Testis (tissue), 3 donors: ENCODE measurements around the gene ACOX2. TPM values are rescaled to one million over a fixed set of nuclear protein-coding genes. Genes with fewer than 3 reads are reported as not detected.

Source experiments
- DNase-seq: peaks from one replicate; pipeline ENCODE4 v3.0.0-alpha.2; 2019
- H3K27ac ChIP-seq, 2 donors: fragments of 200-600 bp; sonication (generic); one replicate each; pipeline ENCODE4 v1.5.1; 2019
- H3K27me3 ChIP-seq: fragments of 200-600 bp; sonication (generic); one replicate; pipeline ENCODE4 v1.5.1; 2019
- H3K36me3 ChIP-seq: fragments of 200-600 bp; sonication (generic); one replicate; pipeline ENCODE4 v1.5.1; 2017; ENCODE audit warnings: low read depth; ENCODE audit errors: missing control alignments
- H3K4me1 ChIP-seq: fragments of 200-600 bp; sonication (generic); one replicate; pipeline ENCODE4 v1.5.1; 2019
- H3K4me3 ChIP-seq, 2 donors: fragments of 200-600 bp; sonication (generic); one replicate each; pipeline ENCODE4 v1.5.1; 2017 to 2019
- H3K9me3 ChIP-seq: fragments of 200-600 bp; sonication (generic); one replicate; pipeline ENCODE4 v1.5.1; 2017
- POLR2A ChIP-seq: fragments of 450-650 bp; IDR thresholded peaks from one replicate; pipeline ENCODE4 v1.6.1; 2017; ENCODE audit warnings: antibody characterized with exemption, mild to moderate bottlenecking, moderate library complexity
- WGBS, 2 donors: methylation state at CpG; one replicate each; pipeline ENCODE4 v1.1.5; 2018; 5-methylcytosine and 5-hydroxymethylcytosine counted together
- intact Hi-C: fragments of 100-400 bp; cut with DNase I; formaldehyde crosslinking; loops from one replicate; pipeline ENCODE4 v1.15.1; 2023; ENCODE audit warnings: low total_unique reads
- polyA plus RNA-seq: library from polyadenylated mRNA; stranded (reverse); fragments of 350-450 nt; fragmentation: Illumina TruSeq; extraction: RNeasy Lipid Tissue Mini Kit (QIAGEN cat#74804); gene quantifications from one replicate; pipeline ENCODE4 v1.2.3, GENCODE V29; 2014; ENCODE audit warnings: low read depth, low replicate concordance; ENCODE audit not compliant: insufficient read depth
- total RNA-seq, 2 donors: library from RNA; depleted of rRNA; stranded (reverse); fragments of >200 nt; gene quantifications; one replicate each; pipeline ENCODE4 v1.2.3, GENCODE V29; 2016
- TF ChIP-seq, protein P1 (sequence below), 3 experiments: fragments of 450-650 bp in 2 of 3; fragments of 200-600 bp in 1 of 3; sonication (generic) in 1 of 3; IDR thresholded peaks; one replicate each; pipeline ENCODE4 v1.5.1; 2016 to 2019; ENCODE audit warnings: antibody characterized with exemption in 3 of 3, mild to moderate bottlenecking in 2 of 3, moderate library complexity in 1 of 3

ACOX2 gene
- total and polyA plus RNA-seq, 3 donors from 2014 or later, result 27.1 to 55.9 (median 46.1) TPM

DNA sequence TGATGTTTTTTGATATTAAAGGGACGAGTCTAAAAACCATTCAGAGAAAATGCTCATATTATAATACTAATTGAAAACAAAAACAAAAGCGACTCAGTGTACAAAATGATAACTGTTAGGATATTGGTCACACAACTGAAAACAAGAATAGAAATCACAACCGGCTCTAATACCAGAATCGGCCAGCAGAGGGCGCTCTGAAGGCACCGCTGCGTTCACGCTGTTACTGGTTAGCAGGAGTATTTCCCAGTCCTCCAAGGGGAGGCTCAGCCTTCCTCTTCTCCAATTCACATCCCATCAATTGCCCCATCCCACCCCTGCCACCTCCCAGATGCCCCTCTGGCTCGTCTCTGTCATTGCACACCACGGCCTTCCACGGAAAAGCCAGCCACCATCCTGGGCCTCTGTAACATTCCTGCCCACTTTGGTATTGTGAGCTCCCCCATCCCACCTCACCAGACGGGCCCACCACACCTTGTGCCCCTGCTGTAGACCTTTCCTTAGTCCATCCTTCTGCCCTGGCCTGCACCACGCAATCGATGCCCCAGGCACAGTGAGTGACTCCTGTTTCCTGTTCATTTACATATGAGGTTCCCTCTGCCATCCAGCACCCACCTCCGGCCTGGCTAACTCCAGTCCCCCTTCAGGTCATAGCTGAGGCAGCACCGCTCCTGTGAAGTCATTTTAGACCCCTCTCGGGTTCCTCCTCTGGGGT lies 31.7 kb upstream of the ACOX2 start:
- Histone ChIP-seq H3K4me3 (no peak overlapping the region), H3K36me3 (no peaks in the 10 kb centered on the region), H3K4me1 (peaks cover 5% of the 10 kb centered on the region), H3K27me3 (no peaks in the 10 kb centered on the region), H3K27ac (no peak overlapping the region), H3K9me3 (no peaks in the 10 kb centered on the region)
- peak; percentile 91 for DNase-seq
- WGBS, 2 donors, result 27 to 29% methylated on average over 17 of the region's 17 CpGs
- intact Hi-C loops, result loop anchor here (2.0 kb wide), 1 partner anchor 62 kb away; no protein-coding TSS in a partner anchor
- TF ChIP-seq POLR2A, result no peak
- TF ChIP-seq, protein P1, sequence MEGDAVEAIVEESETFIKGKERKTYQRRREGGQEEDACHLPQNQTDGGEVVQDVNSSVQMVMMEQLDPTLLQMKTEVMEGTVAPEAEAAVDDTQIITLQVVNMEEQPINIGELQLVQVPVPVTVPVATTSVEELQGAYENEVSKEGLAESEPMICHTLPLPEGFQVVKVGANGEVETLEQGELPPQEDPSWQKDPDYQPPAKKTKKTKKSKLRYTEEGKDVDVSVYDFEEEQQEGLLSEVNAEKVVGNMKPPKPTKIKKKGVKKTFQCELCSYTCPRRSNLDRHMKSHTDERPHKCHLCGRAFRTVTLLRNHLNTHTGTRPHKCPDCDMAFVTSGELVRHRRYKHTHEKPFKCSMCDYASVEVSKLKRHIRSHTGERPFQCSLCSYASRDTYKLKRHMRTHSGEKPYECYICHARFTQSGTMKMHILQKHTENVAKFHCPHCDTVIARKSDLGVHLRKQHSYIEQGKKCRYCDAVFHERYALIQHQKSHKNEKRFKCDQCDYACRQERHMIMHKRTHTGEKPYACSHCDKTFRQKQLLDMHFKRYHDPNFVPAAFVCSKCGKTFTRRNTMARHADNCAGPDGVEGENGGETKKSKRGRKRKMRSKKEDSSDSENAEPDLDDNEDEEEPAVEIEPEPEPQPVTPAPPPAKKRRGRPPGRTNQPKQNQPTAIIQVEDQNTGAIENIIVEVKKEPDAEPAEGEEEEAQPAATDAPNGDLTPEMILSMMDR (IDR thresholded peaks at IDR 0.05), result peak; percentile 96 to 98 (median 97)

DNA sequence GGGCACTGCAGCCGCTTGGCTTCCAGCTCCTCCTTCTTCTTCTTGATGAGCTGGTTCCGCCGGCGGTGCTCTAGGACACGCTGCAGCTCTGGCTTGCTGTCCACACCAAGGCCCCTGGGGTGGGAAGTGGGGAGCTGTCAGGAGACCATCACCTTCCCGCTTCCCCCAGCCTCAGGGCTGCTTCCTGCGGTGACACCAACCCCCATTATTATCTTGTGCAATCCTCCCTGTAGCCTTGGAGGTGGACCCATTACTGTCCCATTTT lies 30.2 kb upstream of the ACOX2 start:
- 89 to 100% methylated on average over 1 to 7 of the region's 7 CpGs for WGBS, 2 donors

DNA sequence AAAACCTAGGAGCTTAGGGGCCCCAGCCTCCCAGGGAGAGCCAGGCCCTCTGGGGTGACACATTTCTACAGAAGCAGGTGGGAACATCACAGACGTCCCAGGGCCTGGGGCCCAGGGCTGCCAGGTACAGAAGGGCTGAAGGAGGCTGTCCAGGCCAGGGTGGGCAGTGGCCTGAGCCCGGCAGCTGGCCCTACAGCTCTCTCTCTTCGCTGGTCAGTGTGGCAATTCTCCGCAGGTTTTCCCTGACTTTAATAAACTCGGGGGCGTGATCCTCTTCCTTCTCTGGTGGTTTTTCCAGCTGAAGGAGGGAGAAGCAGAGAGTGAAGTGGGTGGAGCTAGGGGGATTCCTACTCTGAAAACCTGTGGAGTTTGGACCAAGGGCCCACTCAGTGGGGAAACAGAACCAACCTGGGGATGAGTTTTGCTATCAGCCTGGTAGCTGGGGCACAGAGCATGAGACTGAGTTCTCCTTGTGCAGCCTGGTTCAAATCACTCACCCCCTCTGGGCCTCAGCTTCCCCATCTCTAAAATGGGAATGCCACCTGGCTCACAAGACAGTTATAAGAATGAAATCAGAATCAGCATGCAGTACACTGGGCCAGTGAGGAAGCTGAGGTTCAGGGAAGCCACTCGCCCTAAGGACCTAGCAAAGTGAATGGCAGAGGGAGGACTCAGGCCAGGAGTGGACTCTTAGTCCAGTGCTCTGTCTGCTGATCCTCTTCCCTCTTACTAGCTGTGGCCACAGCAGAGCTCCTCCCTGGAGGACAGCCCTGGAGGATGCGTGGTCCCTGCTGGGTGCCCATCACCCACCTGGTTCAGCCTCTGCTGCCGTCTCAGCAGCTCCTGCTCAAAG lies 29.6 kb upstream of the ACOX2 start:
- TF ChIP-seq, protein P1 (IDR thresholded peaks at IDR 0.05), result no peak
- no peak for TF ChIP-seq POLR2A
- no peaks in the 10 kb centered on the region for H3K27me3 ChIP-seq
- no peaks in the 10 kb centered on the region for H3K9me3 ChIP-seq
- no peaks in the 10 kb centered on the region for H3K36me3 ChIP-seq
- H3K4me1 ChIP-seq, result no peaks in the 10 kb centered on the region
- intact Hi-C loops, result no loop called here
- no peak overlapping the region for H3K27ac ChIP-seq
- H3K4me3 ChIP-seq, result no peak overlapping the region
- 78 to 88% methylated on average over 7 to 9 of the region's 9 CpGs for WGBS, 2 donors
- DNase-seq, result no peak

More for the DNA sequence above, 30.2 kb upstream of the ACOX2 start:
- no peaks in the 10 kb centered on the region for H3K27me3 ChIP-seq
- no peak for TF ChIP-seq POLR2A
- TF ChIP-seq, protein P1 (IDR thresholded peaks at IDR 0.05), result no peak
- H3K4me3 ChIP-seq, result no peak overlapping the region
- no peaks in the 10 kb centered on the region for H3K4me1 ChIP-seq
- no peak for DNase-seq
- intact Hi-C loops, result no loop called here
- no peak overlapping the region for H3K27ac ChIP-seq
- no peaks in the 10 kb centered on the region for H3K36me3 ChIP-seq
- no peaks in the 10 kb centered on the region for H3K9me3 ChIP-seq

DNA sequence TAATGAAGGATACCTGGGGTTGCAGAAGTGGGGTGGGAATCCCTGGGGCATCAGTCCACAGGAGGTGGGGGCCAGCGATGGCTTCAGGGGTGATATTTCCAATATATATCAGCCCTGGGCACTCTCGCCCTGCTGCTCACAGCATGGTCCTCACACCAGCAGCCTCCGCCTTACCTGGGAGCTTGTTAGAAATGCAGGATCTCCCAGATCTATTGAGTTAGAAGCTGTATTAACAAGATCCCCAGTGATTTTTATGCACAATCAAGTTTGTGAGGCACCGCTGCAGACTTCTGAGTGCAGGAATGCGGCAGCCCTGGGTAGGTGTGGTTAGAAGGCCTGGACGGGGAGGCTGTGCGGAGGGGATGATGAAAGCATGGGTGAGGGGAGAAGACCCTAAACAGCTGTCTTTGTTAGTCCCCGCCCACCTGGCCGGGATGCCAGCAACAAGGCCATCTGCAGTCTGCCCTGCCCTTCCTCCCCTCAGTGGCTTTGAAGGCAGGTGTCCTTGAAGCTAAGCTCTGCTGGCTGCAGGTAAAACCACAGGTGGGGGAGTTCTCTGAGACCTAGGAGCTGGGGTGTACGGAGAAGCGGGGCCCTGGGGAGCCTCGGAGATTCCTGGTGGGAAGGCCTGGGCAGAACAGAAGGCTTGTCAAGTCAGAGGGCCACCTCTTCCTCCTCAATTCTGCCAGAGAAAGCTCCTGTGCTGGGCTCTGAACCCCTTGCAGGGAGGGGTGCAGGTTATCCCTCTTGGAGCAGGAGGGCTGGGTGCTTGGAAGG lies 28.8 kb upstream of the ACOX2 start:
- TF ChIP-seq POLR2A, result no peak
- TF ChIP-seq, protein P1 (IDR thresholded peaks at IDR 0.05), result no peak
- Histone ChIP-seq H3K4me1 (no peaks in the 10 kb centered on the region), H3K4me3 (no peak overlapping the region), H3K27ac (no peak overlapping the region), H3K9me3 (no peaks in the 10 kb centered on the region), H3K36me3 (no peaks in the 10 kb centered on the region), H3K27me3 (no peaks in the 10 kb centered on the region)
- intact Hi-C loops, result no loop called here
- WGBS, 2 donors, result 83 to 89% methylated on average over 11 to 12 of the region's 12 CpGs
- no peak for DNase-seq
